ENCODE results near the gene NKD2. TPM values are rescaled to one million over a fixed set of nuclear protein-coding genes. Genes with fewer than 3 reads are reported as not detected.
A peak's percentile ranks its signal among the peaks of the same experiment; 100 is the strongest.

Gene NKD2
- not detected for total RNA-seq
- total RNA-seq (2013): not detected

GRCh38 chr5:1008451-1009358, at the start of gene NKD2:
TSS of gene NKD2 (plus strand) at chr5:1008802. CDS start at chr5:1009058, 256 bp downstream.
- TF ChIP-seq CTCF (IDR thresholded peaks at IDR 0.05): peak; percentile 58
- Histone ChIP-seq H3K27ac (ENCODE audit: low read length) (no peak within 1 kb of the TSS), H3K27me3 (ENCODE audit: control insufficient read depth, insufficient read depth, low read length) (peaks cover 27% of the 10 kb centered on the region), H3K4me1 (ENCODE audit: control insufficient read depth, insufficient read depth, low read length) (peaks cover 18% of the 10 kb centered on the region), H3K4me3 (ENCODE audit: low read length) (no peak within 1 kb of the TSS), H3K36me3 (ENCODE audit: control insufficient read depth, insufficient read depth, low read length) (no peaks in the 10 kb centered on the region), H3K9me3 (ENCODE audit: control insufficient read depth, insufficient read depth, low read length) (no peaks in the 10 kb centered on the region)
- 1% methylated on average over 108 of the region's 108 CpGs for WGBS (ENCODE audit: insufficient coverage)
- Mint-ChIP-seq H3K4me3 (peak within 1 kb of the TSS; percentile 81), H3K27me3 (ENCODE audit: low read depth in 2 of 2) (peaks cover 44% of the 10 kb centered on the region in 2 donors), H3K36me3 (no peaks in the 10 kb centered on the region), H3K4me1 (peaks cover 0 to 20% of the 10 kb centered on the region in 2 donors), H3K9me3 (no peaks in the 10 kb centered on the region), H3K27ac (peak within 1 kb of the TSS in 1 of 2 donors; percentile 29)
- DNase-seq (peak; percentile 48 to 65), ATAC-seq (peak; percentile 45 to 75 (median 70))
- intact Hi-C loops (cut with micrococcal nuclease): loop anchor here (5.0 to 10.0 kb wide), 2 partner anchors 46 to 136 kb away; no protein-coding TSS in a partner anchor

- Mint-ChIP-seq H3K27ac (peak overlapping the region in 1 of 2 donors; percentile 87), H3K9me3 (no peaks in the 10 kb centered on the region), H3K36me3 (no peaks in the 10 kb centered on the region), H3K4me3 (peak overlapping the region; percentile 59), H3K27me3 (ENCODE audit: low read depth in 2 of 2) (peaks cover 13 to 25% of the 10 kb centered on the region in 2 donors), H3K4me1 (peaks cover 33 to 61% of the 10 kb centered on the region in 2 donors)
- intact Hi-C loops (cut with micrococcal nuclease): loop anchor here (5.0 kb wide), 1 partner anchor 47 kb away; the partner anchor contains the start of gene NKD2
- no peak overlapping the region for H3K4me3 ChIP-seq (ENCODE audit: low read length)
- H3K36me3 ChIP-seq (ENCODE audit: control insufficient read depth, insufficient read depth, low read length): no peaks in the 10 kb centered on the region
- H3K9me3 ChIP-seq (ENCODE audit: control insufficient read depth, insufficient read depth, low read length): no peaks in the 10 kb centered on the region
- no peak for TF ChIP-seq CTCF (IDR thresholded peaks at IDR 0.05)
- peaks cover 48% of the 10 kb centered on the region for H3K4me1 ChIP-seq (ENCODE audit: control insufficient read depth, insufficient read depth, low read length)
- DNase-seq (no peak), ATAC-seq (no peak)
- 79% methylated on average over 47 of the region's 47 CpGs for WGBS (ENCODE audit: insufficient coverage)
- peaks cover 8% of the 10 kb centered on the region for H3K27me3 ChIP-seq (ENCODE audit: control insufficient read depth, insufficient read depth, low read length)
- H3K27ac ChIP-seq (ENCODE audit: low read length): no peak overlapping the region
Observed at GRCh38 chr5:959581-960531, 48.7 kb upstream of the NKD2 start.

GRCh38 chr5:960551-960950, 48.1 kb upstream of the NKD2 start:
- no peaks in the 10 kb centered on the region for H3K9me3 Mint-ChIP-seq
- peaks cover 13 to 19% of the 10 kb centered on the region in 2 donors for H3K27me3 Mint-ChIP-seq (ENCODE audit: low read depth in 2 of 2)
- DNase-seq (peak in 1 of 2 donors; percentile 53), ATAC-seq (peak; percentile 68 to 78 (median 77))
- H3K27ac Mint-ChIP-seq: peak overlapping the region in 1 of 2 donors; percentile 87
- H3K4me3 Mint-ChIP-seq: peak overlapping the region; percentile 59
- Histone ChIP-seq H3K27me3 (ENCODE audit: control insufficient read depth, insufficient read depth, low read length) (peaks cover 4% of the 10 kb centered on the region), H3K4me1 (ENCODE audit: control insufficient read depth, insufficient read depth, low read length) (peaks cover 48% of the 10 kb centered on the region), H3K4me3 (ENCODE audit: low read length) (no peak overlapping the region), H3K9me3 (ENCODE audit: control insufficient read depth, insufficient read depth, low read length) (no peaks in the 10 kb centered on the region), H3K36me3 (ENCODE audit: control insufficient read depth, insufficient read depth, low read length) (no peaks in the 10 kb centered on the region), H3K27ac (ENCODE audit: low read length) (no peak overlapping the region)
- peaks cover 33 to 56% of the 10 kb centered on the region in 2 donors for H3K4me1 Mint-ChIP-seq
- WGBS (ENCODE audit: insufficient coverage): 49% methylated on average over 6 of the region's 7 CpGs
- intact Hi-C loops (cut with micrococcal nuclease): loop anchor here (5.0 kb wide), 1 partner anchor 47 kb away; the partner anchor contains the start of gene NKD2
- H3K36me3 Mint-ChIP-seq: no peaks in the 10 kb centered on the region
- no peak for TF ChIP-seq CTCF (IDR thresholded peaks at IDR 0.05)
